ENCODE results near the gene AGPAT3.

The AGPAT3 gene

GRCh38 chr21:43939443-43940328, 74.7 kb downstream of the AGPAT3 start:
- DNase-seq = no peak

- no peak for DNase-seq
Measured at GRCh38 chr21:43940329-43941050, 75.5 kb downstream of the AGPAT3 start.

GRCh38 chr21:43942201-43942600, 77.2 kb downstream of the AGPAT3 start:
- no peak for DNase-seq

- DNase-seq = no peak
Measured at GRCh38 chr21:43942621-43943020, 77.6 kb downstream of the AGPAT3 start.

GRCh38 chr21:43943512-43944077, 78.6 kb downstream of the AGPAT3 start:
- no peak for DNase-seq

GRCh38 chr21:43944078-43944633, 79.1 kb downstream of the AGPAT3 start:
- DNase-seq = no peak

- DNase-seq = no peak
Measured at GRCh38 chr21:43944757-43945156, 79.7 kb downstream of the AGPAT3 start.

GRCh38 chr21:43948740-43949498, 83.9 kb downstream of the AGPAT3 start:
- no peak for DNase-seq

GRCh38 chr21:43949499-43950208, 84.6 kb downstream of the AGPAT3 start:
- no peak for DNase-seq

- DNase-seq = no peak
Measured at GRCh38 chr21:43950481-43950880, 85.5 kb downstream of the AGPAT3 start.

GRCh38 chr21:43950936-43951335, 85.9 kb downstream of the AGPAT3 start:
- DNase-seq = no peak

- no peak for DNase-seq
Measured at GRCh38 chr21:43951911-43952703, 87.1 kb downstream of the AGPAT3 start.

- no peak for DNase-seq
Measured at GRCh38 chr21:43953021-43953420, 88.0 kb downstream of the AGPAT3 start.

- no peak for DNase-seq
Measured at GRCh38 chr21:43954042-43954441, 89.0 kb downstream of the AGPAT3 start.

- no peak for DNase-seq
Measured at GRCh38 chr21:43954896-43955295, 89.9 kb downstream of the AGPAT3 start.

GRCh38 chr21:43956019-43956669, 91.1 kb downstream of the AGPAT3 start:
- no peak for DNase-seq

GRCh38 chr21:43956670-43957035, 91.6 kb downstream of the AGPAT3 start:
- no peak for DNase-seq

- no peak for DNase-seq
Measured at GRCh38 chr21:43957128-43957571, 92.1 kb downstream of the AGPAT3 start.

- no peak for DNase-seq
Measured at GRCh38 chr21:43957611-43958362, 92.8 kb downstream of the AGPAT3 start.
